Adrenal gland (tissue), 5 donors: ENCODE measurements around the gene ASXL1.

Source experiments
- POLR2A ChIP-seq, 2 donors: fragments of 450-650 bp; IDR thresholded peaks; one replicate each; pipeline ENCODE4 v1.6.1; 2017; ENCODE audit warnings: antibody characterized with exemption in 2 of 2, mild to moderate bottlenecking in 2 of 2, moderate library complexity in 1 of 2
- TF ChIP-seq, protein P1 (sequence below), 6 experiments: fragments of 450-650 bp in 4 of 6; fragments of 200-600 bp in 2 of 6; sonication (generic) in 1 of 6; IDR thresholded peaks; 1 replicate in 5 of 6; 2 replicates in 1 of 6; pipeline versions ENCODE4 v1.5.1 to v1.8.0; 2016 to 2021; ENCODE audit warnings: antibody characterized with exemption in 6 of 6, mild to moderate bottlenecking in 2 of 6, moderate library complexity in 1 of 6
- donor health status: DM: no; HTN: no; CAD: no.

DNA sequence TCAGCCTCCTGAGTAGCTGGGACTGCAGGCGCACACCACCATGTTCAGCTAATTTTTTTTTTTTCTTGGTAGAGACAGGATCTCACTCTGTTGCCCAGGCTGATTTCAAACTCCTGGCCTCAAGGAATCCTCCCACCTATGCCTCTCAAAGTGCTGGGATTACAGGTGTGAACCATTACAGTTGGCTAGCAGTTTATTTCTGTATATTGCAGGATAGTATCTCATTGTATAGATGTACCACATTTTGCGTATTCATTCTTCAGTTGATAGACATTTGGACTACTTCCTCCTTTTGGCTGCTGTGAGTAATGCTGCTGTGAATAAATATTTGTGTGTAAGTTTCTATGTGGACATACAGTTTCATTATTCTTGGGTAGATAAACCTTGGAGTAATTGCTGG, 32.9 kb downstream of the ASXL1 start:
- TF ChIP-seq, protein P1, sequence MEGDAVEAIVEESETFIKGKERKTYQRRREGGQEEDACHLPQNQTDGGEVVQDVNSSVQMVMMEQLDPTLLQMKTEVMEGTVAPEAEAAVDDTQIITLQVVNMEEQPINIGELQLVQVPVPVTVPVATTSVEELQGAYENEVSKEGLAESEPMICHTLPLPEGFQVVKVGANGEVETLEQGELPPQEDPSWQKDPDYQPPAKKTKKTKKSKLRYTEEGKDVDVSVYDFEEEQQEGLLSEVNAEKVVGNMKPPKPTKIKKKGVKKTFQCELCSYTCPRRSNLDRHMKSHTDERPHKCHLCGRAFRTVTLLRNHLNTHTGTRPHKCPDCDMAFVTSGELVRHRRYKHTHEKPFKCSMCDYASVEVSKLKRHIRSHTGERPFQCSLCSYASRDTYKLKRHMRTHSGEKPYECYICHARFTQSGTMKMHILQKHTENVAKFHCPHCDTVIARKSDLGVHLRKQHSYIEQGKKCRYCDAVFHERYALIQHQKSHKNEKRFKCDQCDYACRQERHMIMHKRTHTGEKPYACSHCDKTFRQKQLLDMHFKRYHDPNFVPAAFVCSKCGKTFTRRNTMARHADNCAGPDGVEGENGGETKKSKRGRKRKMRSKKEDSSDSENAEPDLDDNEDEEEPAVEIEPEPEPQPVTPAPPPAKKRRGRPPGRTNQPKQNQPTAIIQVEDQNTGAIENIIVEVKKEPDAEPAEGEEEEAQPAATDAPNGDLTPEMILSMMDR (IDR thresholded peaks at IDR 0.05): no peak
- TF ChIP-seq POLR2A (IDR thresholded peaks at IDR 0.05): no peak
